Measurements from ENCODE around the gene FBXO5. TPM values are rescaled to one million over a fixed set of nuclear protein-coding genes. Genes with fewer than 3 reads are reported as not detected.

The FBXO5 gene
- total and polyA plus RNA-seq, 2 experiments from 2014 or later, result 49.6 to 51.2 TPM

- H3K27ac ChIP-seq (ENCODE audit: low read depth), result no peak overlapping the region
- H4K20me1 ChIP-seq (replicated peaks; ENCODE audit: insufficient read depth), result peaks cover 51% of the 10 kb centered on the region
- H3K4me1 Mint-ChIP-seq, result peaks cover 46% of the 10 kb centered on the region
- H3K9me2 ChIP-seq (ENCODE audit: insufficient read depth), result no peaks in the 10 kb centered on the region
- peak overlapping the region; percentile 97 for H3K4me3 ChIP-seq
- peak overlapping the region; percentile 15 for H3K27ac Mint-ChIP-seq
- TF ChIP-seq EZH2phosphoT487 (IDR thresholded peaks at IDR 0.05; ENCODE audit: unreplicated experiment), result no peak
- TF ChIP-seq EZH2 (IDR thresholded peaks at IDR 0.05; ENCODE audit: low read depth, unreplicated experiment), result no peak
- no peak for TF ChIP-seq NANOG (IDR thresholded peaks at IDR 0.05; ENCODE audit: borderline replicate concordance)
- TF ChIP-seq STAT1 (IDR thresholded peaks at IDR 0.05; ENCODE audit: unreplicated experiment), result no peak
- TF ChIP-seq, protein P1, sequence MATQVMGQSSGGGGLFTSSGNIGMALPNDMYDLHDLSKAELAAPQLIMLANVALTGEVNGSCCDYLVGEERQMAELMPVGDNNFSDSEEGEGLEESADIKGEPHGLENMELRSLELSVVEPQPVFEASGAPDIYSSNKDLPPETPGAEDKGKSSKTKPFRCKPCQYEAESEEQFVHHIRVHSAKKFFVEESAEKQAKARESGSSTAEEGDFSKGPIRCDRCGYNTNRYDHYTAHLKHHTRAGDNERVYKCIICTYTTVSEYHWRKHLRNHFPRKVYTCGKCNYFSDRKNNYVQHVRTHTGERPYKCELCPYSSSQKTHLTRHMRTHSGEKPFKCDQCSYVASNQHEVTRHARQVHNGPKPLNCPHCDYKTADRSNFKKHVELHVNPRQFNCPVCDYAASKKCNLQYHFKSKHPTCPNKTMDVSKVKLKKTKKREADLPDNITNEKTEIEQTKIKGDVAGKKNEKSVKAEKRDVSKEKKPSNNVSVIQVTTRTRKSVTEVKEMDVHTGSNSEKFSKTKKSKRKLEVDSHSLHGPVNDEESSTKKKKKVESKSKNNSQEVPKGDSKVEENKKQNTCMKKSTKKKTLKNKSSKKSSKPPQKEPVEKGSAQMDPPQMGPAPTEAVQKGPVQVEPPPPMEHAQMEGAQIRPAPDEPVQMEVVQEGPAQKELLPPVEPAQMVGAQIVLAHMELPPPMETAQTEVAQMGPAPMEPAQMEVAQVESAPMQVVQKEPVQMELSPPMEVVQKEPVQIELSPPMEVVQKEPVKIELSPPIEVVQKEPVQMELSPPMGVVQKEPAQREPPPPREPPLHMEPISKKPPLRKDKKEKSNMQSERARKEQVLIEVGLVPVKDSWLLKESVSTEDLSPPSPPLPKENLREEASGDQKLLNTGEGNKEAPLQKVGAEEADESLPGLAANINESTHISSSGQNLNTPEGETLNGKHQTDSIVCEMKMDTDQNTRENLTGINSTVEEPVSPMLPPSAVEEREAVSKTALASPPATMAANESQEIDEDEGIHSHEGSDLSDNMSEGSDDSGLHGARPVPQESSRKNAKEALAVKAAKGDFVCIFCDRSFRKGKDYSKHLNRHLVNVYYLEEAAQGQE (IDR thresholded peaks at IDR 0.05; ENCODE audit: unreplicated experiment), result no peak
- TF ChIP-seq CREB1 (CRISPR knock-in tag; IDR thresholded peaks at IDR 0.05; ENCODE audit: low read depth), result no peak
- TF ChIP-seq POLR2AphosphoS5 (IDR thresholded peaks at IDR 0.05; ENCODE audit: low read depth), result no peak
- no peak for TF ChIP-seq ETS1 (IDR thresholded peaks at IDR 0.05)
- no peak for TF ChIP-seq CTCF (conservative IDR thresholded peaks at IDR 0.05; ENCODE audit: low read depth in 2 of 2)
- TF ChIP-seq ZNF114 (CRISPR knock-in tag; IDR thresholded peaks at IDR 0.05), result no peak
- TF ChIP-seq ZNF331 (CRISPR knock-in tag; IDR thresholded peaks at IDR 0.05; ENCODE audit: low read depth), result no peak
- TF ChIP-seq JUNB (IDR thresholded peaks at IDR 0.05; ENCODE audit: unreplicated experiment), result no peak
- TF ChIP-seq ZNF462 (CRISPR knock-in tag; IDR thresholded peaks at IDR 0.05), result no peak
- H3K4me3 Mint-ChIP-seq, result peak overlapping the region; percentile 99
- no peaks in the 10 kb centered on the region for H3K27me3 ChIP-seq (ENCODE audit: insufficient read depth)
- DNase-seq (ENCODE audit: low spot score) (no peak), ATAC-seq (no peak)
- no peaks in the 10 kb centered on the region for H3K9me3 Mint-ChIP-seq
- H3K27me3 Mint-ChIP-seq (ENCODE audit: insufficient read depth, low read depth, poor library complexity), result peaks cover 9% of the 10 kb centered on the region
- H3K79me2 ChIP-seq (replicated peaks; ENCODE audit: insufficient read depth), result peaks cover 91% of the 10 kb centered on the region
- H3K36me3 Mint-ChIP-seq (ENCODE audit: low read depth), result peaks cover 41% of the 10 kb centered on the region
- H3K4me1 ChIP-seq (ENCODE audit: insufficient read depth), result peaks cover 52% of the 10 kb centered on the region
- H2AFZ ChIP-seq, result no peak overlapping the region
- no peaks in the 10 kb centered on the region for H3F3A ChIP-seq (replicated peaks; ENCODE audit: low read depth)
- H3K4me2 ChIP-seq, result peak overlapping the region; percentile 78
- peaks cover 16% of the 10 kb centered on the region; the same call in 1 of the 2 replicates for H3K36me3 ChIP-seq (ENCODE audit: insufficient read depth)
These were observed 2.2 kb downstream of the FBXO5 start for GRCh38 chr6:152980656-152981055.
